ENCODE data around the gene DSE. TPM values are rescaled to one million over a fixed set of nuclear protein-coding genes. Genes with fewer than 3 reads are reported as not detected.

Gene DSE
- polyA plus RNA-seq, 1 donor from 2014 or later, result 15.0 TPM

GRCh38 chr6:116452531-116452930 is 81.8 kb downstream of the DSE start:
- H3K79me2 ChIP-seq (replicated peaks; ENCODE audit: insufficient read depth, low read length), result no peaks in the 10 kb centered on the region
- H3K9ac ChIP-seq (ENCODE audit: low read length), result no peak overlapping the region
- no peaks in the 10 kb centered on the region for H3K9me3 ChIP-seq (ENCODE audit: low read length)
- H3K27ac ChIP-seq (ENCODE audit: low read length), result no peak overlapping the region
- no peak overlapping the region for H3K4me3 ChIP-seq (ENCODE audit: low read length)
- no peaks in the 10 kb centered on the region for H4K20me1 ChIP-seq (ENCODE audit: insufficient read depth)
- no peak overlapping the region for H3K4me2 ChIP-seq (ENCODE audit: low read length)
- H2AFZ ChIP-seq (ENCODE audit: low read depth, low read length), result no peak overlapping the region
- no peaks in the 10 kb centered on the region for H3K9me2 ChIP-seq (ENCODE audit: insufficient read depth, low read length)
- TF ChIP-seq MXI1 (conservative IDR thresholded peaks at IDR 0.05; ENCODE audit: poor library complexity, severe bottlenecking) (no peak), CTCF (IDR thresholded peaks at IDR 0.05; ENCODE audit: poor library complexity, severe bottlenecking) (no peak), RAD21 (conservative IDR thresholded peaks at IDR 0.05) (no peak), EZH2 (IDR thresholded peaks at IDR 0.05; ENCODE audit: borderline replicate concordance, insufficient read depth, low read length, poor library complexity, severe bottlenecking) (no peak), EP300 (conservative IDR thresholded peaks at IDR 0.05; ENCODE audit: poor library complexity, severe bottlenecking) (no peak), SMC3 (conservative IDR thresholded peaks at IDR 0.05; ENCODE audit: poor library complexity) (no peak), POLR2AphosphoS5 (IDR thresholded peaks at IDR 0.05) (no peak), REST (IDR thresholded peaks at IDR 0.05; ENCODE audit: borderline replicate concordance) (no peak), TAF1 (IDR thresholded peaks at IDR 0.05; ENCODE audit: low read depth) (no peak)
- H3K36me3 ChIP-seq (ENCODE audit: insufficient read depth, low read length), result no peaks in the 10 kb centered on the region
- no peaks in the 10 kb centered on the region for H3K27me3 ChIP-seq (ENCODE audit: insufficient read depth, low read depth, low read length)
- H3F3A ChIP-seq (ENCODE audit: insufficient read depth, low read length, poor library complexity, severe bottlenecking), result no peaks in the 10 kb centered on the region

GRCh38 chr6:116456106-116456505 is 85.4 kb downstream of the DSE start:
- no peak overlapping the region for H2AFZ ChIP-seq (ENCODE audit: low read depth, low read length)
- H3F3A ChIP-seq (ENCODE audit: insufficient read depth, low read length, poor library complexity, severe bottlenecking), result no peaks in the 10 kb centered on the region
- no peaks in the 10 kb centered on the region for H3K9me3 ChIP-seq (ENCODE audit: low read length)
- no peak overlapping the region for H3K27ac ChIP-seq (ENCODE audit: low read length)
- H3K27me3 ChIP-seq (ENCODE audit: insufficient read depth, low read depth, low read length), result peaks cover 8% of the 10 kb centered on the region
- H3K4me3 ChIP-seq (ENCODE audit: low read length), result no peak overlapping the region
- no peaks in the 10 kb centered on the region for H4K20me1 ChIP-seq (ENCODE audit: insufficient read depth)
- no peaks in the 10 kb centered on the region for H3K79me2 ChIP-seq (replicated peaks; ENCODE audit: insufficient read depth, low read length)
- H3K4me2 ChIP-seq (ENCODE audit: low read length), result no peak overlapping the region
- no peaks in the 10 kb centered on the region for H3K9me2 ChIP-seq (ENCODE audit: insufficient read depth, low read length)
- TF ChIP-seq RAD21 (conservative IDR thresholded peaks at IDR 0.05), result no peak
- no peak for TF ChIP-seq REST (IDR thresholded peaks at IDR 0.05; ENCODE audit: borderline replicate concordance)
- no peak for TF ChIP-seq EZH2 (IDR thresholded peaks at IDR 0.05; ENCODE audit: borderline replicate concordance, insufficient read depth, low read length, poor library complexity, severe bottlenecking)
- no peak for TF ChIP-seq EP300 (conservative IDR thresholded peaks at IDR 0.05; ENCODE audit: poor library complexity, severe bottlenecking)
- TF ChIP-seq POLR2AphosphoS5 (IDR thresholded peaks at IDR 0.05), result no peak
- no peak for TF ChIP-seq SMC3 (conservative IDR thresholded peaks at IDR 0.05; ENCODE audit: poor library complexity)
- TF ChIP-seq MXI1 (conservative IDR thresholded peaks at IDR 0.05; ENCODE audit: poor library complexity, severe bottlenecking), result no peak
- TF ChIP-seq TAF1 (IDR thresholded peaks at IDR 0.05; ENCODE audit: low read depth), result no peak
- TF ChIP-seq CTCF (IDR thresholded peaks at IDR 0.05; ENCODE audit: poor library complexity, severe bottlenecking), result no peak
- no peak overlapping the region for H3K9ac ChIP-seq (ENCODE audit: low read length)
- no peaks in the 10 kb centered on the region for H3K36me3 ChIP-seq (ENCODE audit: insufficient read depth, low read length)

Data from neural cell (in vitro differentiated cells).